Liver (tissue), 9 donors: ENCODE results near the gene BCL2. TPM values are rescaled to one million over a fixed set of nuclear protein-coding genes. Genes with fewer than 3 reads are reported as not detected.

ENCODE experiments used
- DNase-seq: peaks from one replicate; pipeline ENCODE4 v3.0.0-alpha.2; 2017; ENCODE audit warnings: low spot score
- H3K27ac ChIP-seq, 2 donors: one replicate each; pipeline ENCODE4 v1.7.0; 2013; ENCODE audit warnings: inconsistent platforms in 2 of 2, low read length in 2 of 2, control low read depth in 1 of 2, low read depth in 1 of 2, mild to moderate bottlenecking in 1 of 2
- H3K27me3 ChIP-seq, 4 donors: one replicate each; pipeline versions ENCODE4 v1.6.1 to v1.7.0; 2013; ENCODE audit warnings: low read length in 3 of 4, inconsistent platforms in 1 of 4, mild to moderate bottlenecking in 1 of 4, moderate library complexity in 1 of 4; ENCODE audit not compliant: control insufficient read depth in 4 of 4, insufficient read depth in 4 of 4
- H3K36me3 ChIP-seq, 4 donors: one replicate each; pipeline versions ENCODE4 v1.6.1 to v1.7.0; 2013; ENCODE audit warnings: low read length in 3 of 4, mild to moderate bottlenecking in 3 of 4, low read depth in 1 of 4, moderate library complexity in 1 of 4; ENCODE audit not compliant: control insufficient read depth in 4 of 4, insufficient read depth in 3 of 4
- H3K4me1 ChIP-seq, 4 donors: one replicate each; pipeline versions ENCODE4 v1.6.1 to v1.7.0; 2013; ENCODE audit warnings: low read length in 3 of 4, mild to moderate bottlenecking in 3 of 4, moderate library complexity in 1 of 4; ENCODE audit not compliant: control insufficient read depth in 4 of 4, insufficient read depth in 4 of 4
- H3K4me3 ChIP-seq, 3 donors: one replicate each; pipeline versions ENCODE4 v1.6.1 to v1.7.0; 2013; ENCODE audit warnings: low read length in 3 of 3, control low read depth in 1 of 3, low read depth in 1 of 3, mild to moderate bottlenecking in 1 of 3
- H3K9ac ChIP-seq, 2 donors: one replicate each; pipeline ENCODE4 v1.7.0; 2013; ENCODE audit warnings: low read length in 2 of 2, mild to moderate bottlenecking in 2 of 2, moderate library complexity in 2 of 2, control low read depth in 1 of 2, low read depth in 1 of 2
- H3K9me3 ChIP-seq, 4 donors: one replicate each; pipeline versions ENCODE4 v1.6.1 to v1.7.0; 2013; ENCODE audit warnings: low read length in 3 of 4; ENCODE audit not compliant: control insufficient read depth in 4 of 4
- ATF3 ChIP-seq: IDR thresholded peaks from 2 replicates; pipeline ENCODE4 v1.6.1; 2016; ENCODE audit warnings: antibody characterized with exemption
- CTCF ChIP-seq: fragments of 150-350 bp; IDR thresholded peaks from 2 replicates; pipeline ENCODE4 v1.5.1; 2017; ENCODE audit warnings: improper control_type of control experiment, low read depth, low read length; ENCODE audit not compliant: missing input control
- FOXA1 ChIP-seq: IDR thresholded peaks from 2 replicates; pipeline ENCODE4 v1.6.1; 2016; ENCODE audit warnings: antibody characterized with exemption
- GABPA ChIP-seq, 2 donors: IDR thresholded peaks in 1 of 2; conservative IDR thresholded peaks in 1 of 2; 2 replicates each; pipeline ENCODE4 v1.6.1; 2016; ENCODE audit warnings: antibody characterized with exemption in 2 of 2, mild to moderate bottlenecking in 1 of 2, moderate library complexity in 1 of 2
- HNF4A ChIP-seq, 2 donors: conservative IDR thresholded peaks; 2 replicates each; pipeline ENCODE4 v1.6.1; 2016; ENCODE audit warnings: antibody characterized with exemption in 2 of 2, mild to moderate bottlenecking in 2 of 2
- HNF4G ChIP-seq: IDR thresholded peaks from 2 replicates; pipeline ENCODE4 v1.6.1; 2016; ENCODE audit warnings: antibody characterized with exemption
- MAX ChIP-seq: IDR thresholded peaks from 2 replicates; pipeline ENCODE4 v1.6.1; 2016; ENCODE audit warnings: antibody characterized with exemption
- NR2F2 ChIP-seq: IDR thresholded peaks from 2 replicates; pipeline ENCODE4 v1.6.1; 2016; ENCODE audit warnings: antibody characterized with exemption
- REST ChIP-seq: IDR thresholded peaks from 2 replicates; pipeline ENCODE4 v1.6.1; 2016; ENCODE audit warnings: antibody characterized with exemption, mild to moderate bottlenecking
- RXRA ChIP-seq, 2 donors: IDR thresholded peaks; 2 replicates each; pipeline ENCODE4 v1.6.1; 2017 to 2018; ENCODE audit warnings: antibody characterized with exemption in 2 of 2, mild to moderate bottlenecking in 1 of 2
- SP1 ChIP-seq: IDR thresholded peaks from 2 replicates; pipeline ENCODE4 v1.6.1; 2018; ENCODE audit warnings: antibody characterized with exemption, mild to moderate bottlenecking
- TAF1 ChIP-seq: conservative IDR thresholded peaks from 2 replicates; pipeline ENCODE4 v1.6.1; 2016; ENCODE audit warnings: antibody characterized with exemption, mild to moderate bottlenecking
- YY1 ChIP-seq: IDR thresholded peaks from 2 replicates; pipeline ENCODE4 v1.6.1; 2016; ENCODE audit warnings: antibody characterized with exemption, mild to moderate bottlenecking
- ZBTB33 ChIP-seq: IDR thresholded peaks from 2 replicates; pipeline ENCODE4 v1.6.1; 2016; ENCODE audit warnings: antibody characterized with exemption
- WGBS: extraction: QIAGEN DNeasy Blood & Tissue Kit; methylation state at CpG from one replicate; pipeline ENCODE4 v1.1.7; 2013; 5-methylcytosine and 5-hydroxymethylcytosine counted together
- polyA plus RNA-seq, 2 donors: library from polyadenylated mRNA; stranded (reverse) in 1 of 2; unstranded in 1 of 2; fragments of 200-250 nt in 1 of 2; fragments of >200 nt in 1 of 2; fragmentation: Nextera tagmentation in 1 of 2; extraction: Ambion mirVana in 1 of 2; gene quantifications; one replicate each; pipeline versions ENCODE4 v1.2.1 to v1.2.3, GENCODE V29; 2013 to 2015
- total RNA-seq, 2 donors: library from RNA; depleted of rRNA; stranded (reverse); fragments of >200 nt; gene quantifications; one replicate each; pipeline ENCODE4 v1.2.3, GENCODE V29; 2014
- donor health status: healthy.
- donor health status: healthy.
- donor health status: healthy.
- donor health status: healthy.
- donor health status: healthy.

The BCL2 gene
- total and polyA plus RNA-seq, 4 donors, result 0.40 to 3.9 (median 1.4) TPM

GRCh38 chr18:63288311-63288710 is 31.3 kb downstream of the BCL2 start:
- Histone ChIP-seq H3K27ac (no peak overlapping the region), H3K27me3 (no peaks in the 10 kb centered on the region), H3K9me3 (no peaks in the 10 kb centered on the region), H3K4me1 (no peaks in the 10 kb centered on the region), H3K36me3 (no peaks in the 10 kb centered on the region), H3K4me3 (no peak overlapping the region), H3K9ac (no peak overlapping the region)
- no peak for DNase-seq
- TF ChIP-seq HNF4A (conservative IDR thresholded peaks at IDR 0.05), result no peak
- 78% methylated on average over 2 of the region's 2 CpGs for WGBS

- Histone ChIP-seq H3K27ac (no peak overlapping the region), H3K9me3 (no peaks in the 10 kb centered on the region), H3K4me1 (no peaks in the 10 kb centered on the region), H3K27me3 (no peaks in the 10 kb centered on the region), H3K9ac (no peak overlapping the region), H3K36me3 (no peaks in the 10 kb centered on the region), H3K4me3 (no peak overlapping the region)
- TF ChIP-seq NR2F2 (no peak), HNF4G (no peak), ATF3 (no peak), RXRA (IDR thresholded peaks at IDR 0.05) (no peak), YY1 (no peak), HNF4A (conservative IDR thresholded peaks at IDR 0.05) (no peak), ZBTB33 (no peak), GABPA (IDR thresholded peaks at IDR 0.05 in 1 of 2, conservative IDR thresholded peaks at IDR 0.05 in 1 of 2) (no peak), TAF1 (no peak), FOXA1 (no peak), SP1 (no peak), MAX (no peak), CTCF (no peak)
- WGBS, result 71% methylated on average over 1 of the region's 1 CpG
- no peak for DNase-seq
Measured at GRCh38 chr18:63287691-63288220, 31.8 kb downstream of the BCL2 start.

GRCh38 chr18:63286926-63287325 is 32.6 kb downstream of the BCL2 start:
- WGBS, result 75% methylated on average over 4 of the region's 4 CpGs
- no peaks in the 10 kb centered on the region for H3K4me1 ChIP-seq
- no peak overlapping the region for H3K27ac ChIP-seq
- no peaks in the 10 kb centered on the region for H3K36me3 ChIP-seq
- no peak for TF ChIP-seq NR2F2
- TF ChIP-seq SP1, result no peak
- TF ChIP-seq RXRA (IDR thresholded peaks at IDR 0.05), result no peak
- TF ChIP-seq FOXA1, result no peak
- TF ChIP-seq TAF1, result no peak
- TF ChIP-seq HNF4G, result no peak
- TF ChIP-seq YY1, result no peak
- TF ChIP-seq MAX, result no peak
- TF ChIP-seq REST, result no peak
- H3K27me3 ChIP-seq, result no peaks in the 10 kb centered on the region
- H3K4me3 ChIP-seq, result no peak overlapping the region
- DNase-seq, result no peak
- H3K9ac ChIP-seq, result no peak overlapping the region
- H3K9me3 ChIP-seq, result no peaks in the 10 kb centered on the region
